SK-N-SH (cell line): Measurements from ENCODE around the gene SLC22A5. TPM values are rescaled to one million over a fixed set of nuclear protein-coding genes. Genes with fewer than 3 reads are reported as not detected.

ENCODE experiments used
- CTCF ChIA-PET: fragments of 300-600, 350-600 bp; formaldehyde crosslinking; extraction: SDS; loops from one replicate; lab custom pipeline; 2021; lab: Yijun Ruan, JAX
- POLR2A ChIA-PET: fragments of 350-600 bp; sonication (Branson Sonifier 250); formaldehyde crosslinking; extraction: SDS; loops from one replicate; lab custom pipeline; 2020; ENCODE audit warnings: antibody characterized with exemption, inconsistent platforms; lab: Yijun Ruan, JAX
- DNase-seq: peaks from one replicate; pipeline ENCODE4 v3.0.0; 2012
- H2AFZ ChIP-seq: fragments of 200-600 bp; sonication (generic); 2 replicates; pipeline ENCODE4 v1.8.1; 2016; ENCODE audit warnings: antibody characterized with exemption, mild to moderate bottlenecking, low read depth
- H3F3A ChIP-seq: fragments of 200-600 bp; sonication (generic); replicated peaks from 2 replicates; pipeline ENCODE3; 2016; ENCODE audit warnings: antibody characterized with exemption, mild to moderate bottlenecking; ENCODE audit not compliant: insufficient read depth
- H3K27ac ChIP-seq, 2 experiments: fragments of 200-500 bp in 1 of 2; fragments of 200-600 bp in 1 of 2; sonication (Bioruptor generic) in 1 of 2; sonication (generic), shearing (Covaris generic) in 1 of 2; 2 replicates each; pipeline versions ENCODE4 v1.5.1 to v1.6.1; 2014 to 2016; ENCODE audit warnings: low read depth in 2 of 2, inconsistent platforms in 1 of 2, low read length in 1 of 2, mild to moderate bottlenecking in 1 of 2, mixed read lengths in 1 of 2
- H3K27me3 ChIP-seq: fragments of 200-600 bp; sonication (generic), shearing (Covaris generic); 2 replicates; pipeline ENCODE4 v1.6.1; 2016; ENCODE audit warnings: mixed run types; ENCODE audit not compliant: insufficient read depth
- H3K36me3 ChIP-seq, 2 experiments: fragments of 200-500 bp in 1 of 2; fragments of 200-600 bp in 1 of 2; sonication (Bioruptor generic) in 1 of 2; sonication (generic) in 1 of 2; replicated peaks in 1 of 2; 2 replicates each; pipeline versions ENCODE3 to v1.5.1; 2014 to 2016; ENCODE audit warnings: low read length in 1 of 2, mild to moderate bottlenecking in 1 of 2; ENCODE audit not compliant: insufficient read depth in 2 of 2, control insufficient read depth in 1 of 2
- H3K4me1 ChIP-seq, 2 experiments: fragments of 200-500 bp in 1 of 2; fragments of 200-600 bp in 1 of 2; sonication (Bioruptor generic) in 1 of 2; sonication (generic), shearing (Covaris generic) in 1 of 2; 2 replicates each; pipeline versions ENCODE4 v1.5.1 to v1.6.1; 2014 to 2016; ENCODE audit warnings: low read depth in 1 of 2, low read length in 1 of 2, mixed run types in 1 of 2; ENCODE audit not compliant: insufficient read depth in 2 of 2, control insufficient read depth in 1 of 2
- H3K4me2 ChIP-seq: fragments of 200-600 bp; sonication (generic), shearing (Covaris generic); 2 replicates; pipeline ENCODE4 v1.6.1; 2017; ENCODE audit warnings: mixed run types
- H3K4me3 ChIP-seq, 2 experiments: fragments of 200-500 bp in 1 of 2; fragments of 200-600 bp in 1 of 2; sonication (Bioruptor generic) in 1 of 2; sonication (generic), shearing (Covaris generic) in 1 of 2; 2 replicates each; pipeline versions ENCODE4 v1.5.1 to v1.8.1; 2014 to 2016; ENCODE audit warnings: low read depth in 2 of 2, inconsistent platforms in 1 of 2, low read length in 1 of 2, mild to moderate bottlenecking in 1 of 2, mixed read lengths in 1 of 2, moderate library complexity in 1 of 2
- H3K79me2 ChIP-seq: fragments of 200-600 bp; sonication (generic); 2 replicates; pipeline ENCODE4 v1.8.1; 2017; ENCODE audit warnings: mild to moderate bottlenecking; ENCODE audit not compliant: insufficient read depth
- H3K9ac ChIP-seq: fragments of 200-600 bp; sonication (generic); 2 replicates; pipeline ENCODE4 v1.6.1; 2017; ENCODE audit warnings: mixed run types
- H3K9me2 ChIP-seq: fragments of 200-600 bp; sonication (generic); 2 replicates; pipeline ENCODE4 v1.6.1; 2017; ENCODE audit warnings: mixed run types
- H3K9me3 ChIP-seq: fragments of 200-600 bp; sonication (generic); 2 replicates; pipeline ENCODE4 v1.6.1; 2017; ENCODE audit warnings: mixed run types, mild to moderate bottlenecking, moderate library complexity
- H4K20me1 ChIP-seq: fragments of 200-600 bp; sonication (generic); 2 replicates; pipeline ENCODE4 v1.6.1; 2017; ENCODE audit warnings: mild to moderate bottlenecking, mixed run types; ENCODE audit not compliant: insufficient read depth
- CTCF ChIP-seq: fragments of 200-600 bp; sonication (generic); IDR thresholded peaks from 2 replicates; pipeline ENCODE4 v1.6.1; 2017; ENCODE audit warnings: antibody characterized with exemption, mild to moderate bottlenecking, moderate library complexity
- ELF1 ChIP-seq: IDR thresholded peaks from 2 replicates; pipeline ENCODE4 v1.4.0; 2012
- EP300 ChIP-seq, 2 experiments: IDR thresholded peaks; 2 replicates each; pipeline versions ENCODE4 v1.4.0 to v1.6.1; 2012; ENCODE audit warnings: borderline replicate concordance in 1 of 2, low read depth in 1 of 2, low read length in 1 of 2
- FOXJ3 ChIP-seq: sonication (generic); formaldehyde crosslinking; IDR thresholded peaks from 2 replicates; pipeline ENCODE4 v1.5.1; 2020; ENCODE audit warnings: mild to moderate bottlenecking, missing genetic modification reagents
- GATA2 ChIP-seq: sonication (generic); formaldehyde crosslinking; IDR thresholded peaks from 2 replicates; pipeline ENCODE4 v1.5.0; 2020; ENCODE audit warnings: mild to moderate bottlenecking, missing genetic modification reagents
- IRF3 ChIP-seq: fragments of 150-350 bp; IDR thresholded peaks from 2 replicates; pipeline ENCODE4 v1.6.1; 2016; ENCODE audit warnings: mild to moderate bottlenecking, low read depth, low read length
- JUND ChIP-seq: IDR thresholded peaks from 2 replicates; pipeline ENCODE4 v1.4.0; 2012
- MXI1 ChIP-seq: IDR thresholded peaks from 2 replicates; pipeline ENCODE4 v1.6.1; 2012; ENCODE audit warnings: mild to moderate bottlenecking, low read depth, low read length, improper control_type of control experiment
- NRF1 ChIP-seq: IDR thresholded peaks from 2 replicates; pipeline ENCODE4 v1.6.1; 2012; ENCODE audit warnings: low read depth, mild to moderate bottlenecking, low read length
- PBX3 ChIP-seq: IDR thresholded peaks from 2 replicates; pipeline ENCODE4; 2012
- RAD21 ChIP-seq: IDR thresholded peaks from 2 replicates; pipeline ENCODE4 v1.6.1; 2012; ENCODE audit warnings: mild to moderate bottlenecking, low read length
- RCOR1 ChIP-seq: fragments of 150-350 bp; IDR thresholded peaks from 2 replicates; pipeline ENCODE4 v1.6.1; 2017; ENCODE audit warnings: antibody characterized with exemption, low read length
- REST ChIP-seq: IDR thresholded peaks from 2 replicates; pipeline ENCODE4 v1.6.1; 2012; ENCODE audit warnings: mild to moderate bottlenecking, low read depth, low read length, moderate library complexity
- RFX5 ChIP-seq: IDR thresholded peaks from 2 replicates; pipeline ENCODE4 v1.6.1; 2012; ENCODE audit warnings: mild to moderate bottlenecking, improper control_type of control experiment, low read length
- TAF1 ChIP-seq: IDR thresholded peaks from 2 replicates; pipeline ENCODE4 v1.6.1; 2012; ENCODE audit warnings: low read depth, mild to moderate bottlenecking, low read length, moderate library complexity, borderline replicate concordance
- TCF12 ChIP-seq: IDR thresholded peaks from 2 replicates; pipeline ENCODE4 v1.4.0; 2012
- USF2 ChIP-seq: fragments of 150-350 bp; IDR thresholded peaks from 2 replicates; pipeline ENCODE4 v1.6.1; 2017; ENCODE audit warnings: antibody characterized with exemption, low read length, low read depth, borderline replicate concordance
- ZBTB33 ChIP-seq: IDR thresholded peaks from 2 replicates; pipeline ENCODE4 v1.4.0; 2012; ENCODE audit warnings: low read depth, borderline replicate concordance
- WGBS: methylation state at CpG from one replicate; pipeline ENCODE4 v1.1.6; 2017; ENCODE audit warnings: low lambda C conversion rate; 5-methylcytosine and 5-hydroxymethylcytosine counted together
- polyA plus RNA-seq, 3 experiments: library from polyadenylated mRNA; depleted of rRNA; stranded (reverse); fragments of >200 nt; gene quantifications; 2 replicates each; pipeline ENCODE4 v1.2.3, GENCODE V29; 2012

The SLC22A5 gene
- polyA plus RNA-seq, 1 of the 3 experiments (the other 2 are of a cell fraction) = 8.3 TPM

- no peak for TF ChIP-seq IRF3
- no peak for TF ChIP-seq RFX5
- no peak for TF ChIP-seq PBX3
- TF ChIP-seq USF2 = no peak
- no peak for TF ChIP-seq JUND
Measured at GRCh38 chr5:132381614-132382013, 12.1 kb downstream of the SLC22A5 start (continued).

- no peaks in the 10 kb centered on the region for H4K20me1 ChIP-seq
- H3K79me2 ChIP-seq = no peaks in the 10 kb centered on the region
- WGBS = 92% methylated on average over 1 of the region's 1 CpG
- H3K9me3 ChIP-seq = no peaks in the 10 kb centered on the region
- no peak overlapping the region for H3K9ac ChIP-seq
- no peak overlapping the region for H2AFZ ChIP-seq
- H3K36me3 ChIP-seq = peaks cover 0 to 20% of the 10 kb centered on the region in 2 experiments
- H3K4me2 ChIP-seq = no peak overlapping the region
- CTCF ChIA-PET = interaction anchor here (1.1 to 10.3 kb wide), 6 partner anchors 9 to 145 kb away, joined by 3 to 189 read pairs (median 4); no protein-coding TSS in a partner anchor
- peaks cover 6% of the 10 kb centered on the region for H3F3A ChIP-seq
- no peak overlapping the region for H3K4me3 ChIP-seq
- H3K27ac ChIP-seq = no peak overlapping the region
- no peaks in the 10 kb centered on the region for H3K27me3 ChIP-seq
- POLR2A ChIA-PET = no interaction called here
- no peaks in the 10 kb centered on the region for H3K9me2 ChIP-seq
- no peak for DNase-seq
- H3K4me1 ChIP-seq = peaks cover 10 to 14% of the 10 kb centered on the region in 2 experiments
- TF ChIP-seq FOXJ3 (CRISPR knock-in tag) (no peak), CTCF (no peak), GATA2 (CRISPR knock-in tag) (no peak), RCOR1 (no peak), RFX5 (no peak), MXI1 (no peak), USF2 (no peak), ELF1 (no peak), REST (no peak), EP300 (IDR thresholded peaks at IDR 0.05; ENCODE audit: borderline replicate concordance in 1 of 2, low read depth in 1 of 2, low read length in 1 of 2) (no peak), NRF1 (no peak), TCF12 (no peak), ZBTB33 (no peak), TAF1 (no peak), PBX3 (no peak), RAD21 (no peak)
Measured at GRCh38 chr5:132383261-132383660, 13.8 kb downstream of the SLC22A5 start.
